NCI-H146 (cell line): ENCODE data around the gene PCDH18.
A peak's percentile ranks its signal among the peaks of the same experiment; 100 is the strongest.
"Not testable (repeated sequence)": the region's sequence is repeated elsewhere in the genome, so short reads cannot be mapped to it uniquely, and the experiment has no call there.

Source experiments
- DNase-seq: peaks from one replicate; lab custom pipeline; 2025; lab: John Stamatoyannopoulos, UW

The PCDH18 gene

GRCh38 chr4:137528673-137529072, 3.6 kb downstream of the PCDH18 start:
- no peak for DNase-seq

GRCh38 chr4:137526681-137527080, 5.6 kb downstream of the PCDH18 start:
- DNase-seq = no peak

GRCh38 chr4:137524725-137525369, 7.4 kb downstream of the PCDH18 start:
- no peak for DNase-seq

GRCh38 chr4:137523329-137523728, 9.0 kb downstream of the PCDH18 start:
- no peak for DNase-seq

GRCh38 chr4:137521053-137521452, 11.2 kb downstream of the PCDH18 start:
- no peak for DNase-seq

- no peak for DNase-seq
These were observed 12.9 kb downstream of the PCDH18 start for GRCh38 chr4:137519406-137519805.

GRCh38 chr4:137517323-137517722, 15.0 kb downstream of the PCDH18 start:
- not testable (repeated sequence) for DNase-seq

GRCh38 chr4:137514406-137515111, 17.7 kb downstream of the PCDH18 start:
- DNase-seq = no peak

- DNase-seq = no peak
These were observed 21.6 kb downstream of the PCDH18 start for GRCh38 chr4:137510557-137511265.

GRCh38 chr4:137509855-137510282, 22.4 kb downstream of the PCDH18 start:
- no peak for DNase-seq

GRCh38 chr4:137502339-137503129, 29.8 kb downstream of the PCDH18 start:
- DNase-seq = no peak

GRCh38 chr4:137496267-137496666, 36.0 kb downstream of the PCDH18 start:
- not testable (repeated sequence) for DNase-seq

GRCh38 chr4:137495578-137495977, 36.7 kb downstream of the PCDH18 start:
- DNase-seq = no peak

- DNase-seq = not testable (repeated sequence)
These were observed 48.9 kb downstream of the PCDH18 start for GRCh38 chr4:137483313-137483959.

GRCh38 chr4:137479657-137480056, 52.6 kb downstream of the PCDH18 start:
- DNase-seq = not testable (repeated sequence)

- DNase-seq = no peak
These were observed 55.9 kb downstream of the PCDH18 start for GRCh38 chr4:137476345-137476744.

GRCh38 chr4:137474711-137475301, 57.5 kb downstream of the PCDH18 start:
- peak; percentile 30 for DNase-seq

- peak; percentile 1 for DNase-seq
These were observed 60.4 kb downstream of the PCDH18 start for GRCh38 chr4:137471895-137472294.

GRCh38 chr4:137471461-137471860, 60.8 kb downstream of the PCDH18 start:
- no peak for DNase-seq

- DNase-seq = no peak
These were observed 61.5 kb downstream of the PCDH18 start for GRCh38 chr4:137470806-137471205.
